ENCODE results near the gene TNFRSF21.
A peak's percentile ranks its signal among the peaks of the same experiment; 100 is the strongest.
"Not testable (repeated sequence)": the region's sequence is repeated elsewhere in the genome, so short reads cannot be mapped to it uniquely, and the experiment has no call there.

The TNFRSF21 gene

GRCh38 chr6:47309291-47310130 lies at the start of gene TNFRSF21:
TSS of gene TNFRSF21 (minus strand) at chr6:47309905. CDS start at chr6:47309511, 394 bp downstream.
- peak; percentile 73 for DNase-seq

GRCh38 chr6:47358440-47359225 lies 48.9 kb upstream of the TNFRSF21 start:
- DNase-seq, result no peak

GRCh38 chr6:47357827-47358226 lies 48.1 kb upstream of the TNFRSF21 start:
- DNase-seq, result no peak

- DNase-seq, result no peak
Measured at GRCh38 chr6:47355496-47355895, 45.8 kb upstream of the TNFRSF21 start.

DNA sequence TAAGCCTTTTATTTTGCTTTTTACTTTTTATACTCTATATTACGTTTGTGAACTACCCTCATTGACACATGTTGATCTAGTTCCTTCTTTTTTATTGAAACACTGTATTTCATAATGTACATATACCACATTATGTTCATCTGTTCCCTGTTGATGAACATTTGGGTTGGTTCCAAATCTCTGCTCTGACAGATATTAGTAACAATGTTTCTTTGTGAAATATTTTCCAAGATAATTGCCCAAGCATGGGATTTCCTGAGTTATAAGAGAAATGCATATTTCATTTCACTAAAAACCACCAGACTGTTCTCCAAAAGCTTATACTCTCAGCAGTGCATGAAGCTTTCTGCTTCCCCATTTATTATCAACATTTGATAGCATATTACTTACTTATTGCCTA lies 44.2 kb upstream of the TNFRSF21 start:
- DNase-seq, result no peak

GRCh38 chr6:47352966-47353365 lies 43.3 kb upstream of the TNFRSF21 start:
- DNase-seq, result no peak

GRCh38 chr6:47352194-47352920 lies 42.7 kb upstream of the TNFRSF21 start:
- DNase-seq, result no peak

- no peak for DNase-seq
Measured at GRCh38 chr6:47351621-47352020, 41.9 kb upstream of the TNFRSF21 start.

GRCh38 chr6:47349931-47350330 lies 40.2 kb upstream of the TNFRSF21 start:
- no peak for DNase-seq

GRCh38 chr6:47348316-47348863 lies 38.7 kb upstream of the TNFRSF21 start:
- no peak for DNase-seq

DNA sequence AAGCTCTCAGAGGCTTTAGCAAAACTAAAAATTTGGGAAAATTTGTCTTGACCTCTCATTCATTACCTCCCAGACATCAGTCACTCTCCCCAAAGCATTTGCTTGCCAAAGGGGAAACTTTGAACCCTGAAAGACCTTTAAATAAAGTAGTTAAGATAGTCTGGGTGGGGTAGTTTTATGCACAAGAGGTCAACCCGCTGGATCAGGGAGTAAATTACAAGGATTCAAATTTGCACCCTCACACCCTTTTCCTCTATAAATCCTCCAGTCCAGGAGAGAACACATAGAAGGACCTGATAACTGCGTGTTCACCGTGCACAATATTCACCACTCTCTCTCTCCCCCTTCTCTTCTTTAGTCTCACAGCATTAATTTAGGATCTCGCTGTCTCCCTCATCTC lies 36.1 kb upstream of the TNFRSF21 start:
- DNase-seq, result no peak

DNA sequence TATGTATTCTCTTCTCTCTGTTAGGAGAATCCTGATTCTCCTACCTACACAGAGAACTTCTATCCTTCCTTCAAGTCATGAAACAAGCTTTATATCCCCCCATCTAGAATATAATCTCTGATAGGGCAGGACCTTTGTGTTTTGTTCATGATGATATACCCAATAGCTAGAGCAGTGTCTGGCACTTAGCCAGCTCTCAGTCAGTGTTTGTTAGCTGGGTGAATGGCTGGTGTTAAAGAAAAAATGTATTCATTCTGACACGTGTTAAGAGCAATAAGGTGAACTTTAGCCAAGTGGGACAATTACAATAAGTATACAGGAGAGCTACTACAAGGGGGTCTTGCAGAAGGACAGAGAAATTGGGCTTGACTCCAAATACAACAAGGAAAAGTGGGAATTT lies 34.3 kb upstream of the TNFRSF21 start:
- DNase-seq, result no peak

DNA sequence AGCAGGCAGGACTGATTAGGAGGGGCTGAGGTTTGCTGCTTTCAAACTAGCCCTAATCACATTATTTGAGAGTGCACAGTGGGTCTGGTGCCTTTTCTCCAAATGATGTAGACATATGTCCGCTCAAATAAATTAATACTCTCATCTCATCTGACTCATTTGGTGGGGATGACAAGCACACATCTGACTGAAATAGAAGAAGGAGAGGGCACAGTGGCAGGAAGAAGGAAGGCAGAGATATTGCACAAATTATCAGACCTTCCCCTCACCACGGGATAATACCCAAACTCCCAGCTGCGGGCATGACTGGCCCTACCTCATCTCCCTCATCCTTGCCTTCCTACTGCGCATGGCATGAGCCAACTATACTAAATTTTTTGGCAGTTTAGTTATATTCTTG lies 33.9 kb upstream of the TNFRSF21 start:
- DNase-seq, result no peak

DNA sequence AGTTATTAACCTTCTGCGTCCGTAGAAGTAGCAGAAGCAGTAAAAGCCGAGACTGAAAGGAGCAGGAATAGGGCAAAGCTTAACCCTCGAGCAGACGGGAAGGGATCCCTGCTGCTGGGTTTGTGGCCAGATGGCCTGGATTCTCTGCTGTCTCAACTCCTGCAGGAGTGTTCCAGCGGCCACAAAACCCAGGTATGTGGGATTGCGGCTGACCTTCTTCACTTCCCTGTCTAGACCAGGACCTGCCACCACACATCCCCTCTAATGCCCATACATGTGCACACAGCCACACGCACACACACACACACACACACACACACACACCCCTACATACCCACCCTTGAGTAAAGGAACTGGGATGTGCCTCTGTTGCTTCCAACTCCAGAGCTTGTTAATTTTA lies 33.1 kb upstream of the TNFRSF21 start:
- DNase-seq, result no peak

GRCh38 chr6:47337519-47337918 lies 27.8 kb upstream of the TNFRSF21 start:
- DNase-seq, result no peak

DNA sequence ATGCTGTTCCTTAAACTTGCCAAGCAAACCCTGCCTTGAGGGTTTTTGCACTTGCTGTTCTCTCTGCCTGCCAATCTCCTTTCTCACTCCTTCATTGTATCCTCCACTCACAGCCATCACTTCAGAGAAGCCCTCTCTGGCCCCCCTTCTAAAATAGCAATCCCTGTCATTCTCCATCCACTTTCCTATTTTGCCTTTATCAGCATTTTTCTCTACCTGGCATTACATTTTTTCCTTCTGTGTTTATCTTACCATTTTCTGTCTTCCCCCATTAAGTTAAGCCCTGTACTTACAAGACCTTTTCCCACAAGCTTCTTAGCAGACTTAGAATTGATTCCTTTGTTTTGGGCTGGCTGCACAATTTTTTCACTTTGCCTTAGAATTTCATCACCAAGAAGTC lies 26.6 kb upstream of the TNFRSF21 start:
- DNase-seq, result no peak

GRCh38 chr6:47335466-47335865 lies 25.8 kb upstream of the TNFRSF21 start:
- DNase-seq, result no peak

DNA sequence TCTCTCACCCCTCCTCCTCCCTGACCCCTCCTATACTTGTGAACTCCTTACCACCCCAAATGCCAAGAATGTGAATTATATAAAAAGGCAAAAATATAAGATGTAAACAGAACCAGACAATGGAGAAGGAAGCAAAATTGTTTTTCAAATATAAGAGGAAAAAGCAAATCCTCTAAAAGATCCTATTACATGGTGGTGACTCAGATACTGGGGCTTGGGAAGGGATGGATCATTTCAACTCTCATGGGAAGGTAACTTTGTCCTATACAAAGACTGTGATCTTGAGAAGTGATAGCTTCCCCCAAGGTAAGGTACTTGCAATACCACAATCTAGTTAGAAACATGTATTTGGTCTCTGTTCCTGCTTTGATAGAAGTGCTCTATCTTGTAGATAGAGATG lies 24.6 kb upstream of the TNFRSF21 start:
- no peak for DNase-seq

DNA sequence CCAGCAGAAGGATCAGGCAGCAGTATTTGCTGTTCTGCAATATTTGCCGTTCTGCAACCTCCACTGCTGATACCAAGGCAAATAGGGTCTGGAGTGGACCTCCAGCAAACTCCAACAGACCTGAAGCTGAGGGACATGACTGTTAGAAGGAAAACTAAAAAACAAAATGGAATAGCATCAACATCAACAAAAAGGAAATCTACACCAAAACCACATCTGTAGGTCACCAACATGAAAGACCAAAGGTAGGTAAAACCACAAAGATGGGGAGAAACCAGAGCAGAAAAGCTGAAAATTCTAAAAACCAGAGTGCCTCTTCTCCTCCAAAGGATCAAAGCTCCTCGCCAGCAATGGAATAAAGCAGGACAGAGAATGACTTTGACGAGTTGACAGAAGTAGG lies 18.9 kb upstream of the TNFRSF21 start:
- DNase-seq, result not testable (repeated sequence)

DNA sequence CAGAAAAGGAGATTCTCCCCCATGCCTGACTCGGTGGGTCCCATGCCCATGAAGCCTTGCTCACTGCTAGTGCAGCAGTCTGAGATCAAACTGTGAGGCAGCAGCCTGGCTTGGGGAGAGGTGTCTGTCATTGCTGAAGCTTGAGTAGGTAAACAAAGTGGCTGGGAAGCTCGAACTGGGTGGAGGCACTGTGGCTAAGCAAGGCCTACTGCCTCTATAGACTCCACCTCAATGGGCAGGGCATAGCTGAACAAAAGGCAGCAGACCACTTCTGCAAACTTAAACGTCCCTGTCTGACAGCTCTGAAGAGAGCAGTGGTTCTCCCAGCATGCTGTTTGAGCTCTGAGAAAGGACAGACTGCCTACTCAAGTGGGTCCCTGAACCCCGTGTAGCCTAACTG lies 18.4 kb upstream of the TNFRSF21 start:
- DNase-seq, result not testable (repeated sequence)

DNA sequence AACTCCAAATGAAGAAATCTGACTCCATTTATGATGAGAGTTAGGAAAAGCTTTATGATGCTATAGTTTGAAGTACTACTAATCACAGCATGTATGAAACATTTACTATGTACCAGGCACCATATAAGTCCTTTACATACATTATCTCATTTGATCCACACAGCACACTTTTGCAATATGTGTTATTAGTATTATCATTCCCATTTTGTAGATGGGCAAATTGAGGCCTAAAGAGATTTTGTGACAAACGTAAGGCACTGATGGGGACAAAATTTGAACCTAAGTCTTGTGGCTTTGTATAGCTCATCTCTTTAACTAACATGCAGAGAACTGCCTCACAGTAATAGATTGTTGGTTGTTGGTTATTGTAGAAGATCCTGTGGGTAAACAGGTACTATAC lies 14.2 kb upstream of the TNFRSF21 start:
- DNase-seq, result no peak

GRCh38 chr6:47323321-47323720 lies 13.6 kb upstream of the TNFRSF21 start:
- no peak for DNase-seq

DNA sequence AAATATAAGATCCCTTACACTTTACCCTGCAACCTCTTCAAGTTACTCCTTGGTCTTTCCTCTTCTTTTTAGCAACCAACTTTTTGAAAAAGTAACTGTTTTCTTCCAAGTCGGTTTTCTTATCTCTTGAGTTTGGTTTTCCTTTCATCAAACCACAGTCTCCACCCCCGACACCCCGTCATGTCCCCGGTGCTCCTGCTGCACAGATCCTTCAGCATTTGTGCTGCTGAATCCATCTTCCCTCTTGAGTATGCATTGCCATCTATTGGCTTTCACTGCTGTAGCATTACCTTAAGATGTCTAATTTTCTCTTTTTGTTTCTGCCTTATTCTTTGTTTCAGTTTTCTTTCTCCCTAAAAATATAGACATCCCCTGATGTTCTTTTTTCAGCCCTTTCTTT lies 11.9 kb upstream of the TNFRSF21 start:
- DNase-seq, result no peak

Data from NCI-H2081 treated with DMSO at 0.1 percent for 48 hours (cell line).